GM12878 (cell line): Measurements from ENCODE around the gene SERPINB10. TPM values are rescaled to one million over a fixed set of nuclear protein-coding genes. Genes with fewer than 3 reads are reported as not detected.
A peak's percentile ranks its signal among the peaks of the same experiment; 100 is the strongest.

ENCODE experiments used
- ATAC-seq: fragments of 200-7000 bp; cut with Tn5 transposase; 3 replicates; pipeline ENCODE4 v1.9.1; 2020; ENCODE audit warnings: mild to moderate bottlenecking, moderate library complexity
- BruUV-seq: library from RNA; stranded (reverse); fragments of 400-500 nt; replicated peaks from 2 replicates; lab custom pipeline; 2021; lab: Mats Ljungman, UMichigan
- CTCF ChIA-PET: fragments of 300-600 bp; sonication (Branson Sonifier 250); formaldehyde crosslinking; extraction: SDS; loops from one replicate; lab custom pipeline; 2021; ENCODE audit warnings: inconsistent platforms; lab: Yijun Ruan, JAX
- POLR2A ChIA-PET: fragments of 350-600 bp; formaldehyde crosslinking; extraction: SDS; loops from one replicate; lab custom pipeline; 2021; ENCODE audit warnings: inconsistent platforms; lab: Charles Lee
- RAD21 ChIA-PET: fragments of 300-600 bp; sonication (Branson Sonifier 250); formaldehyde crosslinking; loops from one replicate; lab custom pipeline; 2023; ENCODE audit warnings: antibody characterized with exemption; ENCODE audit not compliant: unreplicated experiment; lab: Charles Lee
- SMC1A ChIA-PET: fragments of 300-600 bp; sonication (Branson Sonifier 250); formaldehyde crosslinking; loops from one replicate; lab custom pipeline; 2023; ENCODE audit not compliant: unreplicated experiment, uncharacterized antibody; lab: Charles Lee
- DNase-seq: peaks from one replicate; pipeline ENCODE4 v3.0.0-alpha.2; 2011; ENCODE audit warnings: low read depth, low spot score
- FAIRE-seq: peaks from 3 replicates; lab custom pipeline; 2011; peaks lifted over from hg19 to GRCh38; lab: Jason Lieb, UNC
- H2AFZ ChIP-seq: 2 replicates; pipeline ENCODE4 v1.6.0; 2011; ENCODE audit warnings: low read depth, low read length, control low read depth; ENCODE audit not compliant: control insufficient read depth
- H3K27ac ChIP-seq: 2 replicates; pipeline ENCODE4 v1.5.1; 2011; ENCODE audit warnings: control low read depth; ENCODE audit not compliant: control insufficient read depth, insufficient read depth
- H3K27me3 ChIP-seq, 2 experiments: replicated peaks in 1 of 2; 2 replicates each; pipeline versions ENCODE4 v1.6.0 to v1.6.1; 2011; ENCODE audit warnings: low read length in 1 of 2; ENCODE audit not compliant: control insufficient read depth in 2 of 2, insufficient read depth in 2 of 2
- H3K36me3 ChIP-seq, 2 experiments: 2 replicates each; pipeline ENCODE4 v1.5.1; 2011; ENCODE audit warnings: low read length in 1 of 2; ENCODE audit not compliant: control insufficient read depth in 2 of 2, insufficient read depth in 2 of 2
- H3K4me1 ChIP-seq: 2 replicates; pipeline ENCODE4 v1.6.1; 2011; ENCODE audit warnings: mild to moderate bottlenecking, low read length, moderate library complexity, mixed read lengths; ENCODE audit not compliant: control insufficient read depth, insufficient read depth
- H3K4me2 ChIP-seq: 2 replicates; pipeline ENCODE4 v1.6.0; 2011; ENCODE audit warnings: control low read depth; ENCODE audit not compliant: control insufficient read depth, insufficient read depth
- H3K4me3 ChIP-seq: fragments of 200-600 bp; sonication (generic); 2 replicates; pipeline ENCODE4 v1.5.1; 2016
- H3K79me2 ChIP-seq: 2 replicates; pipeline ENCODE4 v1.6.0; 2011; ENCODE audit warnings: low read length; ENCODE audit not compliant: control insufficient read depth, insufficient read depth
- H3K9ac ChIP-seq: 2 replicates; pipeline ENCODE4 v1.8.0; 2011; ENCODE audit warnings: low read length, control low read depth, mixed read lengths; ENCODE audit not compliant: control insufficient read depth, insufficient read depth
- H3K9me3 ChIP-seq: replicated peaks from 3 replicates; pipeline ENCODE4 v1.5.1; 2011; ENCODE audit warnings: mild to moderate bottlenecking, low read length; ENCODE audit not compliant: control insufficient read depth, insufficient read depth
- H4K20me1 ChIP-seq: 2 replicates; pipeline ENCODE4 v1.6.0; 2011; ENCODE audit not compliant: control insufficient read depth, insufficient read depth
- BCL11A ChIP-seq: IDR thresholded peaks from 2 replicates; pipeline ENCODE4 v1.6.1; 2011; ENCODE audit warnings: low read depth, low read length
- BHLHE40 ChIP-seq, 2 experiments: fragments of 450-650 bp in 1 of 2; IDR thresholded peaks; 2 replicates each; pipeline ENCODE4 v1.6.1; 2011 to 2017; ENCODE audit warnings: low read depth in 2 of 2, borderline replicate concordance in 1 of 2, improper control_type of control experiment in 1 of 2, low read length in 1 of 2, mild to moderate bottlenecking in 1 of 2
- BRCA1 ChIP-seq: IDR thresholded peaks from 2 replicates; pipeline ENCODE4 v1.6.1; 2011; ENCODE audit warnings: low read depth, low read length, improper control_type of control experiment
- CREM ChIP-seq: IDR thresholded peaks from 2 replicates; pipeline ENCODE4 v1.6.1; 2014; ENCODE audit warnings: antibody characterized with exemption, low read depth
- EED ChIP-seq: sonication (generic); IDR thresholded peaks from 2 replicates; pipeline ENCODE4 v1.6.1; 2016; ENCODE audit warnings: antibody characterized with exemption, low read depth
- HDGF ChIP-seq: fragments of 450-650 bp; IDR thresholded peaks from 2 replicates; pipeline ENCODE4 v1.6.1; 2016; ENCODE audit warnings: antibody characterized with exemption
- IKZF1 ChIP-seq: fragments of 450-650 bp; conservative IDR thresholded peaks from 2 replicates; pipeline ENCODE4 v1.6.1; 2017; ENCODE audit warnings: antibody characterized with exemption, mild to moderate bottlenecking
- IKZF2 ChIP-seq, 2 experiments: fragments of 450-650 bp; IDR thresholded peaks; 2 replicates each; pipeline ENCODE4 v1.6.1; 2017; ENCODE audit warnings: mild to moderate bottlenecking in 2 of 2, moderate library complexity in 2 of 2
- LARP7 ChIP-seq: fragments of 450-650 bp; IDR thresholded peaks from 2 replicates; pipeline ENCODE4 v1.6.1; 2017; ENCODE audit warnings: mild to moderate bottlenecking
- POLR2A ChIP-seq: IDR thresholded peaks from 2 replicates; pipeline ENCODE4 v1.6.1; 2011; ENCODE audit warnings: low read depth, mild to moderate bottlenecking, low read length
- RUNX3 ChIP-seq: IDR thresholded peaks from 2 replicates; pipeline ENCODE4 v1.6.1; 2012; ENCODE audit warnings: low read length, inconsistent platforms
- SPI1 ChIP-seq: IDR thresholded peaks from 2 replicates; pipeline ENCODE4 v1.6.1; 2011; ENCODE audit warnings: low read depth, mild to moderate bottlenecking, low read length, moderate library complexity, borderline replicate concordance; ENCODE audit not compliant: insufficient read depth
- STAT3 ChIP-seq: IDR thresholded peaks from 2 replicates; pipeline ENCODE4 v1.6.1; 2011; ENCODE audit warnings: low read depth, low read length, improper control_type of control experiment
- ZBTB11 ChIP-seq: fragments of 450-650 bp; formaldehyde crosslinking; IDR thresholded peaks from 2 replicates; pipeline ENCODE4 v1.5.0; 2022; ENCODE audit warnings: mild to moderate bottlenecking, missing genetic modification characterization
- ZNF217 ChIP-seq: fragments of 450-650 bp; IDR thresholded peaks from 2 replicates; pipeline ENCODE4 v1.6.1; 2017; ENCODE audit warnings: antibody characterized with exemption, mild to moderate bottlenecking
- WGBS: methylation state at CpG from one replicate; pipeline ENCODE4 v1.1.6; 2016; ENCODE audit warnings: low lambda C conversion rate; ENCODE audit not compliant: insufficient replicate concordance, insufficient coverage; ENCODE audit errors: missing lambda C conversion rate; 5-methylcytosine and 5-hydroxymethylcytosine counted together
- in situ Hi-C: fragments of 300-500 bp; cut with MboI; formaldehyde crosslinking; loops from 9 replicates; pipeline ENCODE4 v1.14.3; 2018; ENCODE audit warnings: mixed read lengths
- intact Hi-C: fragments of 100-400 bp; cut with micrococcal nuclease; formaldehyde crosslinking; loops from one replicate; pipeline ENCODE4 v1.14.2; 2022; ENCODE audit not compliant: unreplicated experiment
- polyA plus RNA-seq, 11 experiments: library from polyadenylated mRNA; depleted of rRNA in 4 of 11; unstranded in 6 of 11; stranded (reverse) in 5 of 11; fragments of >200 nt; fragmentation: Nextera tagmentation in 4 of 11; fragmentation: Illumina TruSeq in 1 of 11; extraction: Ambion mirVana in 4 of 11; extraction: Trizol in 1 of 11; gene quantifications; 1 replicate in 1 of 11; 2 replicates in 10 of 11; pipeline versions ENCODE4 v1.2.1 to v1.2.3, GENCODE V29; 2011 to 2016; ENCODE audit warnings: inconsistent platforms in 2 of 11, missing spikeins in 2 of 11, low read depth in 1 of 11
- total RNA-seq, 4 experiments: library from RNA; depleted of rRNA in 3 of 4; stranded (reverse); fragments of >200 nt in 3 of 4; fragmentation: Illumina TruSeq in 1 of 4; extraction: Trizol in 1 of 4; gene quantifications; 2 replicates each; pipeline versions ENCODE4 v1.2.1 to v1.2.3, GENCODE V29; 2013 to 2021
- TF ChIP-seq, protein P1 (sequence below): IDR thresholded peaks from 2 replicates; pipeline ENCODE4 v1.6.1; 2012; ENCODE audit warnings: low read depth, low read length, improper control_type of control experiment
- TF ChIP-seq, protein P2 (sequence below): IDR thresholded peaks from 2 replicates; pipeline ENCODE4 v1.6.1; 2011; ENCODE audit warnings: borderline replicate concordance, low read depth, mild to moderate bottlenecking, moderate library complexity, low read length; ENCODE audit not compliant: insufficient read depth, poor library complexity, severe bottlenecking

SERPINB10 gene
- total and polyA plus RNA-seq, 10 of the 15 experiments (the other 5 are each of a cell fraction or from before 2014, with no cell fraction given) = 12.0 to 83.5 (median 24.1) TPM

GRCh38 chr18:63882333-63883141 lies 25.2 kb upstream of the SERPINB10 start:
- Histone ChIP-seq H3K4me1 (no peaks in the 10 kb centered on the region), H3K9me3 (no peaks in the 10 kb centered on the region), H3K4me2 (no peak overlapping the region), H3K79me2 (no peaks in the 10 kb centered on the region), H3K27me3 (no peaks in the 10 kb centered on the region), H3K27ac (no peak overlapping the region), H3K9ac (no peak overlapping the region), H3K36me3 (no peaks in the 10 kb centered on the region), H4K20me1 (no peaks in the 10 kb centered on the region), H2AFZ (peak overlapping the region; percentile 11; the same call in 1 of the 2 replicates), H3K4me3 (no peak overlapping the region)
- intact Hi-C loops = no loop called here
- CTCF ChIA-PET = interaction anchor here (0.8 kb wide), 1 partner anchor 54 kb away, joined by 4 read pairs; no protein-coding TSS in a partner anchor
- FAIRE-seq = no peak
- SMC1A ChIA-PET = interaction anchor here (0.7 to 1.2 kb wide), 2 partner anchors 45 to 54 kb away, joined by 3 to 5 read pairs; no protein-coding TSS in a partner anchor
- WGBS = 44% methylated on average over 8 of the region's 8 CpGs
- peak; percentile 61 for ATAC-seq
- BruUV-seq = no TSS peak
- POLR2A ChIA-PET = interaction anchor here (1.2 kb wide), 1 partner anchor 26 kb away, joined by 3 read pairs; no protein-coding TSS in a partner anchor
- RAD21 ChIA-PET = interaction anchor here (1.0 kb wide), 1 partner anchor 11 kb away, joined by 4 read pairs; no protein-coding TSS in a partner anchor
- DNase-seq = no peak
- in situ Hi-C loops = no loop called here
- TF ChIP-seq HDGF (no peak), BCL11A (no peak), POLR2A (no peak), ZBTB11 (CRISPR knock-in tag) (no peak), EED (peak; percentile 53; the same call in 1 of the 2 replicates), ZNF217 (no peak), IKZF2 (IDR thresholded peaks at IDR 0.05) (0 out of 4 replicates have a peak, but pooled peaks of 1 of the 2 experiments have one; percentile 15), SPI1 (no peak), LARP7 (no peak), IKZF1 (peak; percentile 25; the same call in 1 of the 2 replicates), RUNX3 (peak; percentile 25; the same call in 1 of the 2 replicates), CREM (peak; percentile 41; the same call in 1 of the 2 replicates), STAT3 (no peak), BRCA1 (no peak), BHLHE40 (IDR thresholded peaks at IDR 0.05; ENCODE audit: borderline replicate concordance in 1 of 2, low read depth in 2 of 2, low read length in 1 of 2) (no peak; a peak in 1 of 4 replicates)
- TF ChIP-seq, protein P1, sequence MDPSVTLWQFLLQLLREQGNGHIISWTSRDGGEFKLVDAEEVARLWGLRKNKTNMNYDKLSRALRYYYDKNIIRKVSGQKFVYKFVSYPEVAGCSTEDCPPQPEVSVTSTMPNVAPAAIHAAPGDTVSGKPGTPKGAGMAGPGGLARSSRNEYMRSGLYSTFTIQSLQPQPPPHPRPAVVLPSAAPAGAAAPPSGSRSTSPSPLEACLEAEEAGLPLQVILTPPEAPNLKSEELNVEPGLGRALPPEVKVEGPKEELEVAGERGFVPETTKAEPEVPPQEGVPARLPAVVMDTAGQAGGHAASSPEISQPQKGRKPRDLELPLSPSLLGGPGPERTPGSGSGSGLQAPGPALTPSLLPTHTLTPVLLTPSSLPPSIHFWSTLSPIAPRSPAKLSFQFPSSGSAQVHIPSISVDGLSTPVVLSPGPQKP = no peak
- TF ChIP-seq, protein P2, sequence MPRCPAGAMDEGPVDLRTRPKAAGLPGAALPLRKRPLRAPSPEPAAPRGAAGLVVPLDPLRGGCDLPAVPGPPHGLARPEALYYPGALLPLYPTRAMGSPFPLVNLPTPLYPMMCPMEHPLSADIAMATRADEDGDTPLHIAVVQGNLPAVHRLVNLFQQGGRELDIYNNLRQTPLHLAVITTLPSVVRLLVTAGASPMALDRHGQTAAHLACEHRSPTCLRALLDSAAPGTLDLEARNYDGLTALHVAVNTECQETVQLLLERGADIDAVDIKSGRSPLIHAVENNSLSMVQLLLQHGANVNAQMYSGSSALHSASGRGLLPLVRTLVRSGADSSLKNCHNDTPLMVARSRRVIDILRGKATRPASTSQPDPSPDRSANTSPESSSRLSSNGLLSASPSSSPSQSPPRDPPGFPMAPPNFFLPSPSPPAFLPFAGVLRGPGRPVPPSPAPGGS = peak; percentile 32
